Measurements from ENCODE around the gene NOTO.

The NOTO gene

DNA sequence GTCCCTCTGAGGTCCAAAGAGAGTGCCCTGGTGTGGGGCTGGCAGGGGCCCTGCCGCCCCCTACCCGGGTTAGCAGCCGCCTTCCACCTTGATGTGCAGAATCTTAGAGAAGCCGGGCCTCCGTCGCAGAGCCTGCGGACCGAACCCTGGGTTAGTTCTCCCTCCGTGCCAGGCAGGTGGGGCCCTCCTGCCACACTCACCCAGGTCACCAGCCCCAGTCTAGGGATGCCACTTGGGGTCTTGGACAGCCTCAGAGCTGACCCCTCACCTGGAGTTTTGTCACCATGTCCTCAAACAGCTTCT is 56.5 kb downstream of the NOTO start:
- DNase-seq: no peak

DNA sequence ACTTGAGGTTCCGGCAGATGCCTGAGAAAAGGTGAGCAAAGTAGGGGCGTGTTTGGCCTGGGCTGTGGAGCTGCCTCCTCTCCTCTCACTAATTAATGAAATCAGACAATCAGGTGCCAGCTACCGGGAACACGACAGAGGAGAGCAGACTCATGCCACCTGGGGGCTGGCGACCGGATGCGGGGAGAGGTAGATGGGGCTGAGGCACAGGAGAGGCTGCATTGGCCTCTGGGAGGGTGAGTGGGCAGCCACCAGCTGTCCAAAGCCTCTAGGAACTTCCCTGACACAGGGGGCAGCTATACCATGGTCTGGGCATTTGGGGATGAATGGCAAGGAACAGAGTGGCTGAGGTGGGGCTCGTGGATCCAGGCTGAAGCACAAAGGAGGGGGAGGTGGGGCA is 56.9 kb downstream of the NOTO start:
- no peak for DNase-seq

DNA sequence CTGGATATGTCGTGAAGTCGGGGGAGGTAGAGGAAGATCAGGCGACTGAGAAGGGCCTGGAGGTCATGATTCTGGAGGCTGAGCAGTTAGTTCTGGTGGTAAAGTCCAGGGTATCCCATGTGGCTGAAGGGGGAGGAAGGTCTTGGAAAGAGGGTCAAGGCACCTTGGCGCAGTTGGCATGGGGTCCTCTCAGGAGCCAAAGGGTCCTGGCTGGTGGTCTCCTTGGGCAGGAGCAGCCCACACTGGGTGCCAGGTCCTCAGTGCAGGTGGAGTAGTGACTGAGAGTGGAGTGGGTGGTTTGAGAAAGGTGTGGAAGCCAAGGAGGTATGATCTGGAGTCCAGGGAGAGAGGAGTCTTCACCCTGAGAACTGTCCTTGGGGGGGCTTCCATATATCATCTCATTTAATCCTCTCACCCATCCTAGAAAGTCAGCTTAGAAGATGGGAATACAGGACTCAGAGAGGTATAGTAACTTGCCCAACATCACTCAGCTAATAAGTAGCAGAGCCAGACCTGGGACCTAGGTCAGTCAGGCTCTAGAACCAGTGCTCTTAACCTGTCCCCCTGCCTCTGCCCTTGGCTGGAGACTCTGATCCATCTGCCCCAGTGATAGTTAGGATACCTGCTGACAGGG is 57.4 kb downstream of the NOTO start:
- no peak for DNase-seq

DNA sequence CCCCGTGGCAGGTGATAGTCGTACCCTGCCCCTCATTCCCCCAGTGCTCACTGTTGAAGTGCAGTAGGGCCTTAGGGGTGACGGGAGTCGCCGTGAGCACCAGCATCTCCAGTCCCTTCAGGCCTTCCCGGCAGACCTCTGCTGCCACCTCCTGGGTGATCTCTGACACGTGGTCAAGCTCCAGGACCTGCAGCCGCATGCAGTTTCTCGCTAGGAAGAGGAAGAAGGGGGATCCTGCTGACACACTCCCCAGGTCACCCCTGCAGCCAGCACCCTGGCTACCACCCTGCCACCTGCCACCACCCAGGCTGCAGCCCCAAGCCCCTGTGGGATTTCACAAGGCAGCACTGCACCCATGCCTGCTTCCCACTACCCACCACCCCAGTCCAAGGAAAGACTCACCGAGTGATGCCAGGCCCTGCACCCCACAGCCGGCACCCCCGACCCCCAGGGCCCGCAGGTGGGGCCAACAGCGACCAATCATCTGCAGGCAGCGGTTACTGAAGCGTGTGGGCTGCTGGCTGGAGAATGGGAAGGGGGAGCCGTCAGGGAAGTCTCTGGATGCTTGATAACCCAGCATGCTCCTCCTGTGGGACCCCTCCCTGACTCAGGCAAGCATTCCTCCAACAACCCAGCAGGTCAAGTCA is 58.1 kb downstream of the NOTO start:
- DNase-seq: no peak

Data from CD4-positive, alpha-beta T cell treated with Interferon gamma for 1 hour (primary cell).